Ascending aorta (tissue), 2 donors: ENCODE measurements around the gene GSPT1. TPM values are rescaled to one million over a fixed set of nuclear protein-coding genes. Genes with fewer than 3 reads are reported as not detected.
"Not testable (repeated sequence)": the region's sequence is repeated elsewhere in the genome, so short reads cannot be mapped to it uniquely, and the experiment has no call there.

Experiments
- DNase-seq, 2 donors: peaks; one replicate each; pipeline ENCODE4 v3.0.0-alpha.2; 2019; ENCODE audit warnings: low spot score in 2 of 2
- H3K27ac ChIP-seq, 2 donors: fragments of 200-600 bp; sonication (generic); one replicate each; pipeline ENCODE4 v1.5.1; 2016 to 2017; ENCODE audit warnings: mild to moderate bottlenecking in 1 of 2
- H3K27me3 ChIP-seq: fragments of 200-600 bp; sonication (generic); one replicate; pipeline ENCODE4 v1.5.1; 2017
- H3K36me3 ChIP-seq, 2 donors: fragments of 200-600 bp; sonication (generic); one replicate each; pipeline ENCODE4 v1.5.1; 2016
- H3K4me1 ChIP-seq, 2 donors: fragments of 200-600 bp; sonication (generic); one replicate each; pipeline ENCODE4 v1.5.1; 2016 to 2017; ENCODE audit warnings: mild to moderate bottlenecking in 1 of 2
- H3K4me3 ChIP-seq, 2 donors: fragments of 200-600 bp; sonication (generic); one replicate each; pipeline ENCODE4 v1.5.1; 2016 to 2017; ENCODE audit warnings: mild to moderate bottlenecking in 1 of 2
- H3K9me3 ChIP-seq, 2 donors: fragments of 200-600 bp; sonication (generic); one replicate each; pipeline ENCODE4 v1.5.1; 2016
- CTCF ChIP-seq, 3 experiments: fragments of 200-600 bp in 2 of 3; fragments of 450-650 bp in 1 of 3; sonication (generic) in 2 of 3; IDR thresholded peaks; one replicate each; pipeline ENCODE4 v1.5.1; 2016 to 2019; ENCODE audit warnings: antibody characterized with exemption in 3 of 3, mild to moderate bottlenecking in 1 of 3, moderate library complexity in 1 of 3
- intact Hi-C: fragments of 100-400 bp; cut with DNase I; formaldehyde crosslinking; loops from one replicate; pipeline ENCODE4 v1.15.1; 2023
- total RNA-seq: library from RNA; depleted of rRNA; stranded (reverse); fragments of >200 nt; gene quantifications from one replicate; pipeline ENCODE4 v1.1.0, GENCODE V29; 2016

GSPT1 gene
- total RNA-seq, 1 donor from 2014 or later = 56.3 TPM

DNA sequence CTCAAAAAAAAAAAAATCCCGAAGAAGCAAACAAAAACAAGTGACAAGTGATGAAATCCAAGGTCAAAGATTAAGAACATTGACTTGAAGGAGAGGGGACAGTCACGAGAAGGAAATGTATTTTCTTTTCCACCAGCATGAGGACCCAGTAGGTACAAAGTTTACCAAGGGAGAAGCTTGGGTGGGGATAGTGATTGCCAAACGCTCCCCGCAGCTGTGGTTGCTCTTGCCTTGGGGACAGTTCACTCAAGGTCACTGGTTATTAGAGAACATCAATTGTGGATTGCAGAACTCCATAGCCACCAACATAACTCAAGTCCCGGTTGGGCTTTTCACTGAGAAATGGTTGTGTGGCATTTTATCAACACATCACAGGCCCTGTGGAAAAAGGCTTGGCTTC is 91.4 kb downstream of the GSPT1 start:
- intact Hi-C loops = no loop called here
- peak; percentile 14 to 71 for DNase-seq
- peak overlapping the region; percentile 12 to 15 for H3K27ac ChIP-seq

DNA sequence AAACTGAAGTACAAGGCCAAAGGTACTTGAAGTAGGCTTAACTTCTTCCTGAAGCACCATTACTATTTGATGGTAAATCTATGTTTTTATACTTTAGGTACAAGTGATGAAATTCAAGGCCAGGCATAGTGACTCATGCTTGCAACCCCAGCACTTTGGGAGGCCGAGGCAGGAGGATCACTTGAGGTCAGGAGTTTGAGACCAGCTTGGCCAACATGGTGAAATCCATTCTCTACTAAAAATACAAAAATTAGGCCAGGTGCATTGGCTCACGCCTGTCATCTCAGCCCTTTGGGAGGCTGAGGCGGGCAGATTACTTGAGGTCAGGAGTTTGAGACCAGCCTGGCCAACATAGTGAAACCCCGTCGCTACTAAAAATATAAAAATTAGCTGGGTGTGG is 92.1 kb downstream of the GSPT1 start:
- H3K36me3 ChIP-seq, H3K4me3 ChIP-seq, H3K9me3 ChIP-seq, DNase-seq, H3K27me3 ChIP-seq, H3K4me1 ChIP-seq, intact Hi-C loops, H3K27ac ChIP-seq: not testable (repeated sequence)

More for the DNA sequence above, 91.4 kb downstream of the GSPT1 start:
- H3K36me3 ChIP-seq = no peaks in the 10 kb centered on the region
- TF ChIP-seq CTCF (IDR thresholded peaks at IDR 0.05) = no peak
- no peaks in the 10 kb centered on the region for H3K27me3 ChIP-seq
- no peak overlapping the region for H3K4me3 ChIP-seq
- no peaks in the 10 kb centered on the region for H3K9me3 ChIP-seq
- H3K4me1 ChIP-seq = peaks cover 0 to 3% of the 10 kb centered on the region in 2 donors

DNA sequence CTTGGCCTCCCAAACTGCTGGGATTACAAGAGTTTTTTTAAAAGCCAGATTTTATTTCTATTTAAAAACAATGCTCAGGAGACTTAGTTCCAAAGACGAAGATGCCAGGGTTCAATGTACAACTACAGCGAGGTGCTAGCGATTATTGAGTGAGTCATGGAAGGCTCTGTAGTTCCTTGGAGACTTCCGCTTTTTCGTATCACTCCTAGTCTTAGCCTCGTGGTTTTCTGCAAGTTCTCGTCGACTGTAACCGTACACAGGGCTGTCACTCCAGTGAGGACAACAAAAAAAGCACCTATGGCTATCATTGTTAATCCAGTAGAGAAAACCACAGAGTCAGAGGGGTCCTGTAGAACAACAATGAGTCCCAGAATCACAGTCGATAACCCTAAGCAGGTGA is 96.0 kb downstream of the GSPT1 start:
- intact Hi-C loops = no loop called here
- no peak for TF ChIP-seq CTCF (IDR thresholded peaks at IDR 0.05)
- Histone ChIP-seq H3K36me3 (no peaks in the 10 kb centered on the region), H3K27me3 (no peaks in the 10 kb centered on the region), H3K9me3 (no peaks in the 10 kb centered on the region), H3K4me3 (no peak overlapping the region), H3K27ac (no peak overlapping the region), H3K4me1 (peaks cover 0 to 3% of the 10 kb centered on the region in 2 donors)
- no peak for DNase-seq

DNA sequence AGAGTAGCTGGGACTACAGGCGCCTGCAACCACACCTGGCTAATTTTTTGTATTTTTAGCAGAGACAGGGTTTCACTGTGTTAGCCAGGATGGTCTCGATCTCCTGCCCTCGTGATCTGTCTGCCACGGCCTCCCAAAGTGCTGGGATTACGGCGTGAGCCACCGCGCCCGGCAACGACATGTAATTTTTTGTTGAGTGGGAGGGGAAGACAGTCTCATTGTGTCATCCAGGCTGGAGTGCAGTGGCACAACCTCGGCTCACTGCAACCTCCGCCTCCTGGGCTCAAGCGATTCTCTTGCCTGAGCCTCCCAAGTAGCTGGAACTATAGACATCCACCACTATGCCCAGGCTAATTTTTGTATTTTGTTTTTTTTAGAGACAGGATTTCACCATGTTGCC is 96.8 kb downstream of the GSPT1 start:
- H3K4me3 ChIP-seq, intact Hi-C loops, H3K9me3 ChIP-seq, H3K27me3 ChIP-seq, H3K27ac ChIP-seq, H3K36me3 ChIP-seq, H3K4me1 ChIP-seq, DNase-seq: not testable (repeated sequence)

Other genes starting within 250 kb of the GSPT1 start
- 2.1 TPM for gene SNN, start 247.5 kb downstream of the GSPT1 start, total RNA-seq
- 86.5 TPM for gene TXNDC11, start 173.1 kb downstream of the GSPT1 start, total RNA-seq
- gene ZC3H7A, start 118.7 kb downstream of the GSPT1 start, total RNA-seq = 56.9 TPM
- 160 TPM for gene RSL1D1, start 64.4 kb downstream of the GSPT1 start, total RNA-seq
- gene NPIPB2, start 26.1 kb upstream of the GSPT1 start, total RNA-seq = 28.1 TPM
- gene TNFRSF17, start 49.3 kb upstream of the GSPT1 start, total RNA-seq = not detected
- 69.8 TPM for gene SNX29, start 60.8 kb upstream of the GSPT1 start, total RNA-seq